ENCODE results near the gene SEMA3C.

DNA sequence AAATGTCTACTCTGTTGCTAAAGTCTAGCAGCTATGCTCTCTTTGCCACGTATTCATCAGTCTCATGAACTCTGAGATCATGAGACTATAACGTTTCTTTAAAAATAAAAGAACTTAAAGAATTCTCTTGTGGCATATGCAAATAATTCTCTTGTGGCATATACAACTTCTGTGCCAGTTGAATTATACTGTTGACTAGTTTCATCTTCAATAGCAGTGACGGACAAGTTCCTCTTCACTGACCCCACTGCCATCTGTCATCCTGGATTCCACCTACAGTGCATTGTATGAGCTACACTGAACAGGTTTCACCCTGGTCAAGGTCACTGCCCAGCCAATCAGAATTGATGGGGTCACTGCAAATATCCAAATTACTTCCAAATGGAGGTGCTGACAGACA, 192.2 kb downstream of the SEMA3C start:
- TF ChIP-seq, protein P1, sequence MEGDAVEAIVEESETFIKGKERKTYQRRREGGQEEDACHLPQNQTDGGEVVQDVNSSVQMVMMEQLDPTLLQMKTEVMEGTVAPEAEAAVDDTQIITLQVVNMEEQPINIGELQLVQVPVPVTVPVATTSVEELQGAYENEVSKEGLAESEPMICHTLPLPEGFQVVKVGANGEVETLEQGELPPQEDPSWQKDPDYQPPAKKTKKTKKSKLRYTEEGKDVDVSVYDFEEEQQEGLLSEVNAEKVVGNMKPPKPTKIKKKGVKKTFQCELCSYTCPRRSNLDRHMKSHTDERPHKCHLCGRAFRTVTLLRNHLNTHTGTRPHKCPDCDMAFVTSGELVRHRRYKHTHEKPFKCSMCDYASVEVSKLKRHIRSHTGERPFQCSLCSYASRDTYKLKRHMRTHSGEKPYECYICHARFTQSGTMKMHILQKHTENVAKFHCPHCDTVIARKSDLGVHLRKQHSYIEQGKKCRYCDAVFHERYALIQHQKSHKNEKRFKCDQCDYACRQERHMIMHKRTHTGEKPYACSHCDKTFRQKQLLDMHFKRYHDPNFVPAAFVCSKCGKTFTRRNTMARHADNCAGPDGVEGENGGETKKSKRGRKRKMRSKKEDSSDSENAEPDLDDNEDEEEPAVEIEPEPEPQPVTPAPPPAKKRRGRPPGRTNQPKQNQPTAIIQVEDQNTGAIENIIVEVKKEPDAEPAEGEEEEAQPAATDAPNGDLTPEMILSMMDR (IDR thresholded peaks at IDR 0.05), result no peak
- TF ChIP-seq POLR2A (IDR thresholded peaks at IDR 0.05; ENCODE audit: low read depth), result no peak
- no peak for TF ChIP-seq EP300 (IDR thresholded peaks at IDR 0.05)
- TF ChIP-seq POLR2AphosphoS5 (IDR thresholded peaks at IDR 0.05), result no peak
